ENCODE data around the gene OR10G6. TPM values are rescaled to one million over a fixed set of nuclear protein-coding genes. Genes with fewer than 3 reads are reported as not detected.

OR10G6 gene, protein sequence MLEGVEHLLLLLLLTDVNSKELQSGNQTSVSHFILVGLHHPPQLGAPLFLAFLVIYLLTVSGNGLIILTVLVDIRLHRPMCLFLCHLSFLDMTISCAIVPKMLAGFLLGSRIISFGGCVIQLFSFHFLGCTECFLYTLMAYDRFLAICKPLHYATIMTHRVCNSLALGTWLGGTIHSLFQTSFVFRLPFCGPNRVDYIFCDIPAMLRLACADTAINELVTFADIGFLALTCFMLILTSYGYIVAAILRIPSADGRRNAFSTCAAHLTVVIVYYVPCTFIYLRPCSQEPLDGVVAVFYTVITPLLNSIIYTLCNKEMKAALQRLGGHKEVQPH
- not detected in 2 replicates for polyA plus RNA-seq (2011; rRNA removed)
- not detected in 2 replicates for polyA minus RNA-seq (2011; rRNA and poly(A)+ RNA removed)

DNA sequence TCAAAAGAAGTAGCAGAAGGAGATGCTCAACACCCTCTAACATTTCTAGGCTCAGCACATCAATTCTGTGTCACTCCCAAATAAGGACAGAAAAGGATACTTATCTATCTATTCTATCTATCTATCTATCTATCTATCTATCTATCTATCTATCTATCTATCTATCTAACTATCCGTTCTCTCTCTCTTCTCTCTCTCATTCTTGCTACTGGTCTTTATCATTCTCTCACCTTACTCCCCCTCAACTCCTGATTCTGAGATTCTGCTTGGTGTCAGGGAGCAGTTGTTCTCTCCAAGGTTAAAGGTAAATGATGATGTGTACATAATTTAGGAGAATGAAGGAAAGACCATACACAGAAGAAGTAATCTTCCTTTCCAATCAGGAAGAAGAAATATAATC is at the start of gene OR10G6:
OR10G6 (minus strand) TSS at position 43 of the 400 bp plus-strand sequence; CDS start at position 43, 0 bp downstream.
- ChIA-PET CTCF (no interaction called here), POLR2A (no interaction called here)
- TF ChIP-seq, protein P1, sequence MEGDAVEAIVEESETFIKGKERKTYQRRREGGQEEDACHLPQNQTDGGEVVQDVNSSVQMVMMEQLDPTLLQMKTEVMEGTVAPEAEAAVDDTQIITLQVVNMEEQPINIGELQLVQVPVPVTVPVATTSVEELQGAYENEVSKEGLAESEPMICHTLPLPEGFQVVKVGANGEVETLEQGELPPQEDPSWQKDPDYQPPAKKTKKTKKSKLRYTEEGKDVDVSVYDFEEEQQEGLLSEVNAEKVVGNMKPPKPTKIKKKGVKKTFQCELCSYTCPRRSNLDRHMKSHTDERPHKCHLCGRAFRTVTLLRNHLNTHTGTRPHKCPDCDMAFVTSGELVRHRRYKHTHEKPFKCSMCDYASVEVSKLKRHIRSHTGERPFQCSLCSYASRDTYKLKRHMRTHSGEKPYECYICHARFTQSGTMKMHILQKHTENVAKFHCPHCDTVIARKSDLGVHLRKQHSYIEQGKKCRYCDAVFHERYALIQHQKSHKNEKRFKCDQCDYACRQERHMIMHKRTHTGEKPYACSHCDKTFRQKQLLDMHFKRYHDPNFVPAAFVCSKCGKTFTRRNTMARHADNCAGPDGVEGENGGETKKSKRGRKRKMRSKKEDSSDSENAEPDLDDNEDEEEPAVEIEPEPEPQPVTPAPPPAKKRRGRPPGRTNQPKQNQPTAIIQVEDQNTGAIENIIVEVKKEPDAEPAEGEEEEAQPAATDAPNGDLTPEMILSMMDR (IDR thresholded peaks at IDR 0.05; ENCODE audit: insufficient read depth, low read depth, low read length), result no peak

DNA sequence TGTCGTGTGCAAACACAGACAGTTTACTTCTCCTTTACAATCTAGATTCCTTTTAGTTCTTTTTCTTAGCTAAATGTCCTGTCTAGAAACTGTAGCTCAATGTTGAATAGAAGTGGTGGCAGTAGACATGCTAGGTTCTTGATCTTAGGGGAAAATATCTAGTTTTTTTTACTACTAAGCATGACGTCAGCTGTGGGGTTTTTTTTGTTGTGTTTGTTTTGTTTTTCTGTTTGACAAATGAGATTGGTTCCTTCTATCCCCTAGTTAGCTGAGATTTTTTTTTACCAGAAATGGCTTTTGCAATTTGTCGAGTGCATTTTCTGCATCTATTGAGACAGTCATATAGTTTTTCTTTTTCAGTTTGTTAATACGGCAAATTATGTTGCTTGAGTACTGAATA is 48.5 kb upstream of the OR10G6 start:
- H3K27me3 ChIP-seq (ENCODE audit: control insufficient read depth, insufficient read depth, low read length), result no peaks in the 10 kb centered on the region
- no peaks in the 10 kb centered on the region for H3K36me3 ChIP-seq (ENCODE audit: control insufficient read depth, insufficient read depth, low read length)
- no peak overlapping the region for H3K4me3 ChIP-seq (ENCODE audit: low read depth, low read length)
- POLR2A ChIA-PET, result no interaction called here
- TF ChIP-seq, protein P1 (IDR thresholded peaks at IDR 0.05; ENCODE audit: insufficient read depth, low read depth, low read length), result no peak
- no peak for DNase-seq (ENCODE audit: low read depth)
- CTCF ChIA-PET, result no interaction called here

More for the DNA sequence above, at the start of gene OR10G6:
- no peaks in the 10 kb centered on the region; the same call in 1 of the 2 replicates for H3K27me3 ChIP-seq (ENCODE audit: control insufficient read depth, insufficient read depth, low read length)
- H3K4me3 ChIP-seq (ENCODE audit: low read depth, low read length), result no peak within 1 kb of the TSS
- H3K36me3 ChIP-seq (ENCODE audit: control insufficient read depth, insufficient read depth, low read length), result no peaks in the 10 kb centered on the region
- DNase-seq (ENCODE audit: low read depth), result no peak

DNA sequence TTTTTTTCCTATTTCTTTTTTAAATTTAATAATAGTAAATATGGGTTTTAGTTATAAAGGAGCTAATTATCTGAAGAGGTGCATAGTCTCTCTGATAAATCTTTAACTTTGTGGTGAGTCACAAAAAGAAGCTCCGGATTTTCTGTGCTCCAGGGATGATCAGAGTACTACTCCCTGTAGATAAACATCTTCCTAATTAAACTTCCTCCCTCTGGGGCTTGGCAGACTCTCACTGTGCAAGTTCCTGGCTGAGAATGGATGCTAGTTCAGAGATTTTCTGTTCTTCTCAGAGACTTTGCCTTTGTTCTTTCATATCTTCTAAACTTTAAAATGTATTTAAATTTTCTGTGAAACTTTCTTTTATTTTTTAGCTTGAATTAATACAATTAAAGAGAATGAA is 46.3 kb upstream of the OR10G6 start, which contains the start of gene OR10G7:
OR10G7 (minus strand) TSS at position 72 of the 400 bp plus-strand sequence. CDS start 2,324 bp downstream, outside the sequence.
- Histone ChIP-seq H3K4me3 (ENCODE audit: low read depth, low read length) (no peak within 1 kb of the TSS), H3K27me3 (ENCODE audit: control insufficient read depth, insufficient read depth, low read length) (no peaks in the 10 kb centered on the region), H3K36me3 (ENCODE audit: control insufficient read depth, insufficient read depth, low read length) (no peaks in the 10 kb centered on the region)
- TF ChIP-seq, protein P1 (IDR thresholded peaks at IDR 0.05; ENCODE audit: insufficient read depth, low read depth, low read length), result no peak
- ChIA-PET CTCF (interaction anchor here (0.7 kb wide), 1 partner anchor 30 kb away, joined by 3 read pairs; no protein-coding TSS in a partner anchor), POLR2A (no interaction called here)
- DNase-seq (ENCODE audit: low read depth), result no peak

DNA sequence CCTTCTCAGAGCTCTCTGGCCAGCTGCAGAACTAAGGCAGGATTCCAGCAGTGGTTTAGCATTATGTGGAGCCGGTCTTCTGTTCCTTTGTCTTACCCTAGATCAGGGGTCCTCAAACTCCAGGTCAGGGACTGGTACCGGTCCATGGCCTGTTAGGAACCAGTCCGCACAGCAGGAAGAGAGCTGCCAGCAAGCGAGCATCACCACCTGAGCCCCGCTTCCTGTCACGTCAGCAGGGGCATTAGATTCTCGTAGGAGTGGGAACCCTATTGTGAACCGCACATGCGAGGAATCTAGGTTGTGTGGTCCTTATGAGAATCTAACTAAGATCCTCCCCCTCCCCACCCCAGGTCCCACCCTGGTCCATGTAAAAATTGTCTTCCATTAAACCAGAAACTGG is 44.6 kb upstream of the OR10G6 start:
- DNase-seq (ENCODE audit: low read depth), result no peak
- ChIA-PET CTCF (no interaction called here), POLR2A (no interaction called here)
- TF ChIP-seq, protein P1 (IDR thresholded peaks at IDR 0.05; ENCODE audit: insufficient read depth, low read depth, low read length), result no peak
- Histone ChIP-seq H3K36me3 (ENCODE audit: control insufficient read depth, insufficient read depth, low read length) (no peaks in the 10 kb centered on the region), H3K4me3 (ENCODE audit: low read depth, low read length) (no peak overlapping the region), H3K27me3 (ENCODE audit: control insufficient read depth, insufficient read depth, low read length) (no peaks in the 10 kb centered on the region)

DNA sequence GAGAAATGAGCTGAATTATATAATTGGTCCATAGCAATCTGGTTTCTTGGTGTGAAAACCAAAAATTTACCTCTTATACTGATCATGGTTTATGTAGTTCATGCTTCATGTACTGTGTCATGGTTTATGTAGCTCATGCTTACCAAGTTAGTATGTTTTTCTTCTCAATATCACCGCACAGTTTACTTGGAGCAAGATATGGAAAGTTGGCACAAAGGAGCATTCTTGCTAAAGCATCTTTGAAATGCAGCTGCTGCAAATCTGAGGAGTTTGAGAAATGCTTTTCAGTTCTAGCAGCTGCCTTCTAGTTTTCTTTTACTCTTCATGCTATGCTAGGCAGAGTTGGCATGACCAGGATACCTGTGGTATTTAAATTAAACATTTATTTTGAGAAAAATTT is 41.7 kb upstream of the OR10G6 start:
- TF ChIP-seq, protein P1 (IDR thresholded peaks at IDR 0.05; ENCODE audit: insufficient read depth, low read depth, low read length), result no peak
- Histone ChIP-seq H3K36me3 (ENCODE audit: control insufficient read depth, insufficient read depth, low read length) (no peaks in the 10 kb centered on the region), H3K4me3 (ENCODE audit: low read depth, low read length) (no peak overlapping the region), H3K27me3 (ENCODE audit: control insufficient read depth, insufficient read depth, low read length) (no peaks in the 10 kb centered on the region)
- DNase-seq (ENCODE audit: low read depth), result no peak
- CTCF ChIA-PET, result interaction anchor here (0.8 kb wide), 1 partner anchor 111 kb away, joined by 3 read pairs; no protein-coding TSS in a partner anchor
- POLR2A ChIA-PET, result no interaction called here
